GM23338 (cell line): ENCODE data around the gene CCDC50. TPM values are rescaled to one million over a fixed set of nuclear protein-coding genes. Genes with fewer than 3 reads are reported as not detected.

Source experiments
- ATAC-seq: fragments of 200-7000 bp; cut with Tn5 transposase; 3 replicates; pipeline ENCODE4 v1.9.1; 2020
- DNase-seq: peaks from one replicate; pipeline ENCODE4 v3.0.0-alpha.2; 2015; ENCODE audit warnings: low spot score
- H2AFZ ChIP-seq: fragments of 200-600 bp; sonication (generic); 2 replicates; pipeline ENCODE4 v1.8.0; 2016; ENCODE audit warnings: antibody characterized with exemption, mild to moderate bottlenecking, moderate library complexity
- H3F3A ChIP-seq: fragments of 200-600 bp; sonication (generic); replicated peaks from 2 replicates; pipeline ENCODE4 v1.8.0; 2017; ENCODE audit warnings: antibody characterized with exemption, mixed run types, low read depth
- H3K27ac ChIP-seq: fragments of 200-600 bp; sonication (generic); 2 replicates; pipeline ENCODE4 v1.6.1; 2016; ENCODE audit warnings: low read depth
- H3K27me3 ChIP-seq: fragments of 200-600 bp; sonication (generic); 2 replicates; pipeline ENCODE4 v1.8.0; 2016; ENCODE audit warnings: mild to moderate bottlenecking, mixed run types, moderate library complexity; ENCODE audit not compliant: insufficient read depth
- H3K36me3 ChIP-seq: fragments of 200-600 bp; sonication (generic); 2 replicates; pipeline ENCODE4 v1.8.0; 2016; ENCODE audit warnings: mild to moderate bottlenecking; ENCODE audit not compliant: insufficient read depth
- H3K4me1 ChIP-seq: fragments of 200-600 bp; sonication (generic); 2 replicates; pipeline ENCODE4 v1.8.0; 2016; ENCODE audit warnings: mild to moderate bottlenecking, moderate library complexity; ENCODE audit not compliant: insufficient read depth
- H3K4me2 ChIP-seq: fragments of 200-600 bp; sonication (generic); 2 replicates; pipeline ENCODE4 v1.7.1; 2017; ENCODE audit warnings: mixed run types
- H3K4me3 ChIP-seq: fragments of 200-600 bp; sonication (generic); 2 replicates; pipeline ENCODE4 v1.6.1; 2016; ENCODE audit warnings: mixed run types
- H3K79me2 ChIP-seq: fragments of 200-600 bp; sonication (generic); replicated peaks from 2 replicates; pipeline ENCODE4 v1.8.0; 2017; ENCODE audit warnings: mild to moderate bottlenecking; ENCODE audit not compliant: insufficient read depth
- H3K9me2 ChIP-seq: fragments of 200-600 bp; sonication (generic); 2 replicates; pipeline ENCODE4 v1.8.0; 2017; ENCODE audit not compliant: insufficient read depth
- H4K20me1 ChIP-seq: fragments of 200-600 bp; sonication (generic); replicated peaks from 2 replicates; pipeline ENCODE4 v1.8.0; 2017; ENCODE audit warnings: mild to moderate bottlenecking; ENCODE audit not compliant: insufficient read depth
- H3K27ac Mint-ChIP-seq: 2 replicates; pipeline ENCODE4 v1.8.0; 2020; ENCODE audit warnings: inconsistent platforms, mild to moderate bottlenecking, moderate library complexity, mixed read lengths
- H3K27me3 Mint-ChIP-seq: 3 replicates; pipeline ENCODE4 v1.8.0; 2022; ENCODE audit warnings: low read depth, mild to moderate bottlenecking, moderate library complexity, mixed read lengths, inconsistent platforms; ENCODE audit not compliant: insufficient read depth, poor library complexity
- H3K36me3 Mint-ChIP-seq: 3 replicates; pipeline ENCODE4 v1.8.0; 2021; ENCODE audit warnings: low read depth, mild to moderate bottlenecking, inconsistent platforms, moderate library complexity, mixed read lengths
- H3K4me1 Mint-ChIP-seq: 3 replicates; pipeline ENCODE4 v1.8.0; 2020; ENCODE audit warnings: mild to moderate bottlenecking, inconsistent platforms, mixed read lengths
- H3K4me3 Mint-ChIP-seq: 3 replicates; pipeline ENCODE4 v1.8.0; 2021; ENCODE audit warnings: moderate library complexity, mild to moderate bottlenecking, inconsistent platforms, mixed read lengths
- H3K9me3 Mint-ChIP-seq: 3 replicates; pipeline ENCODE4 v1.8.0; 2020; ENCODE audit warnings: moderate library complexity, mild to moderate bottlenecking, inconsistent platforms, mixed read lengths
- CREB1 ChIP-seq: fragments of 250-450 bp; sonication (Bioruptor Pico); IDR thresholded peaks from 2 replicates; pipeline ENCODE4 v1.5.0; 2020; ENCODE audit warnings: low read depth, mild to moderate bottlenecking, moderate library complexity
- CTCF ChIP-seq, 2 experiments: fragments of 200-600 bp in 1 of 2; sonication (generic) in 1 of 2; conservative IDR thresholded peaks; 2 replicates each; pipeline versions ENCODE4 v1.5.1 to v1.6.1; 2016 to 2017; ENCODE audit warnings: antibody characterized with exemption in 2 of 2, low read depth in 2 of 2, mild to moderate bottlenecking in 2 of 2, moderate library complexity in 1 of 2
- ETS1 ChIP-seq: IDR thresholded peaks from 2 replicates; pipeline ENCODE4 v1.6.1; 2016; ENCODE audit warnings: antibody characterized with exemption
- EZH2 ChIP-seq: fragments of 200-600 bp; sonication (generic); IDR thresholded peaks from one replicate; pipeline ENCODE4 v1.8.0; 2017; ENCODE audit warnings: antibody characterized with exemption, mild to moderate bottlenecking, low read depth; ENCODE audit not compliant: unreplicated experiment
- EZH2phosphoT487 ChIP-seq: fragments of 200-600 bp; sonication (generic); IDR thresholded peaks from one replicate; pipeline ENCODE4 v1.8.1; 2018; ENCODE audit warnings: antibody characterized with exemption; ENCODE audit not compliant: unreplicated experiment
- JUNB ChIP-seq: IDR thresholded peaks from one replicate; pipeline ENCODE4 v1.6.1; 2016; ENCODE audit warnings: antibody characterized with exemption; ENCODE audit not compliant: unreplicated experiment
- NANOG ChIP-seq: IDR thresholded peaks from 2 replicates; pipeline ENCODE4 v1.6.1; 2016; ENCODE audit warnings: antibody characterized with exemption, borderline replicate concordance
- POLR2AphosphoS5 ChIP-seq: IDR thresholded peaks from 2 replicates; pipeline ENCODE4 v1.6.1; 2016; ENCODE audit warnings: antibody characterized with exemption, low read depth
- REST ChIP-seq: IDR thresholded peaks from one replicate; pipeline ENCODE4 v1.6.1; 2018; ENCODE audit warnings: antibody characterized with exemption; ENCODE audit not compliant: unreplicated experiment
- STAT1 ChIP-seq: IDR thresholded peaks from one replicate; pipeline ENCODE4 v1.6.1; 2016; ENCODE audit warnings: antibody characterized with exemption; ENCODE audit not compliant: unreplicated experiment
- ZNF114 ChIP-seq: fragments of 250-450 bp; sonication (Bioruptor Pico); IDR thresholded peaks from 2 replicates; pipeline ENCODE4 v1.5.0; 2020; ENCODE audit warnings: mild to moderate bottlenecking, moderate library complexity
- ZNF331 ChIP-seq: fragments of 250-450 bp; sonication (Bioruptor Pico); IDR thresholded peaks from 2 replicates; pipeline ENCODE4 v1.5.0; 2020; ENCODE audit warnings: low read depth, mild to moderate bottlenecking, moderate library complexity
- polyA plus RNA-seq: library from polyadenylated mRNA; unstranded; fragments of >200 nt; fragmentation: Nextera tagmentation; extraction: Ambion mirVana; gene quantifications from 2 replicates; pipeline ENCODE4 v1.2.1, GENCODE V29; 2016
- total RNA-seq: library from RNA; depleted of rRNA; stranded (reverse); fragments of >200 nt; shearing (Covaris generic); gene quantifications from 2 replicates; pipeline ENCODE4 v1.2.3, GENCODE V29; 2014

The CCDC50 gene
- total and polyA plus RNA-seq, 2 experiments from 2014 or later: 22.4 to 25.4 TPM

- TF ChIP-seq CREB1 (no peak), JUNB (no peak), EZH2 (no peak), STAT1 (no peak), NANOG (no peak), ZNF331 (CRISPR knock-in tag) (no peak), ETS1 (no peak), POLR2AphosphoS5 (no peak), ZNF114 (CRISPR knock-in tag) (no peak), EZH2phosphoT487 (no peak)
Observed at GRCh38 chr3:191298846-191299245, 30.3 kb upstream of the CCDC50 start (continued).

DNA sequence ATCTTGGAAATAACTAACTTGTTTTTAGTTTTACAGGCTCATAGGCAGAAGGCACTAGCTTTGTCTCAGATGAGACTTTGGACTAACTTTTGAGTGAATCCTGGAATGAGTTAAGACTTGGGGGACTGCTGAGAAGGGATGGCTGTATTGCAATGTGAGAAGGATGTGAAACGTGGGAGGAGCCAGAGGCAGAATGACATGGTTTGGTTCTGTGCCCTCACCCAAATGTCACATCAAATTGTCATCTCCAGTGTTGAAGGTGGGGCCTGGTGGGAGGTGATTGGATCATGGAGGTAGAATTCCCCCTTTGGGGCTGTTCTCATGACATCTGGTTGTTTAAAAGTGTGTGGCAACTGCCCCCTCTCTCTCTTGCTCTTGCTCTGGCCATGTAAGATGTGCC is 28.8 kb upstream of the CCDC50 start:
- no peaks in the 10 kb centered on the region for H3K79me2 ChIP-seq
- no peak overlapping the region for H2AFZ ChIP-seq
- H3K36me3 ChIP-seq: no peaks in the 10 kb centered on the region
- H3K4me1 Mint-ChIP-seq: peaks cover 22% of the 10 kb centered on the region
- no peaks in the 10 kb centered on the region for H3F3A ChIP-seq
- H3K27me3 ChIP-seq: no peaks in the 10 kb centered on the region
- no peak overlapping the region for H3K4me2 ChIP-seq
- H3K9me2 ChIP-seq: no peaks in the 10 kb centered on the region
- H3K36me3 Mint-ChIP-seq: no peaks in the 10 kb centered on the region
- no peak overlapping the region for H3K27ac ChIP-seq
- H4K20me1 ChIP-seq: no peaks in the 10 kb centered on the region
- H3K27me3 Mint-ChIP-seq: peaks cover 5% of the 10 kb centered on the region
- H3K4me1 ChIP-seq: peaks cover 12% of the 10 kb centered on the region
- H3K4me3 ChIP-seq: no peak overlapping the region
- ATAC-seq (no peak), DNase-seq (no peak)
- no peak overlapping the region for H3K27ac Mint-ChIP-seq
- H3K4me3 Mint-ChIP-seq: no peak overlapping the region
- no peaks in the 10 kb centered on the region for H3K9me3 Mint-ChIP-seq
- TF ChIP-seq POLR2AphosphoS5 (no peak), CTCF (conservative IDR thresholded peaks at IDR 0.05; ENCODE audit: low read depth in 2 of 2) (no peak), CREB1 (no peak), ZNF331 (CRISPR knock-in tag) (no peak), EZH2 (no peak), REST (no peak), ETS1 (no peak), JUNB (no peak), NANOG (no peak)
